ENCODE data around the gene PLIN3.
"Not testable (repeated sequence)": the region's sequence is repeated elsewhere in the genome, so short reads cannot be mapped to it uniquely, and the experiment has no call there.

DNA sequence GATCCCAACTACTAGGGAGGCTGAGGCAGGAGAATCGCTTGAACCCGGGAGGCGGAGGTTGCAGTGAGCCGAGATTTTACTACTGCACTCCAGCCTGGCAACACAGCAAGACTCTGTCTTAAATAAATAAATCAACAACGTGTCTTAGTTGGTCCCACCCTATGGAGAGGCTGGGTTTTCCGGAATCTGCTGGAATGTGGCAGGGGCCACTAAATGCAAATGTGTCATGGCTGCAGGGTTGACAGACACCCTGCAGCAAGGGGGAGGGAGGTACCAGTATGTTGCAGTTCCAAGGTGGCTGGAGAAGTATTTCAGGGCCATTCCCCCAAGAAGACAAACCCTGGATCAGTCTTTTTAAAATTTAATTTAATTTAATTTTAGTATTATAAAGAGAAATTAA lies 20.3 kb upstream of the PLIN3 start:
- TF ChIP-seq, protein P1, sequence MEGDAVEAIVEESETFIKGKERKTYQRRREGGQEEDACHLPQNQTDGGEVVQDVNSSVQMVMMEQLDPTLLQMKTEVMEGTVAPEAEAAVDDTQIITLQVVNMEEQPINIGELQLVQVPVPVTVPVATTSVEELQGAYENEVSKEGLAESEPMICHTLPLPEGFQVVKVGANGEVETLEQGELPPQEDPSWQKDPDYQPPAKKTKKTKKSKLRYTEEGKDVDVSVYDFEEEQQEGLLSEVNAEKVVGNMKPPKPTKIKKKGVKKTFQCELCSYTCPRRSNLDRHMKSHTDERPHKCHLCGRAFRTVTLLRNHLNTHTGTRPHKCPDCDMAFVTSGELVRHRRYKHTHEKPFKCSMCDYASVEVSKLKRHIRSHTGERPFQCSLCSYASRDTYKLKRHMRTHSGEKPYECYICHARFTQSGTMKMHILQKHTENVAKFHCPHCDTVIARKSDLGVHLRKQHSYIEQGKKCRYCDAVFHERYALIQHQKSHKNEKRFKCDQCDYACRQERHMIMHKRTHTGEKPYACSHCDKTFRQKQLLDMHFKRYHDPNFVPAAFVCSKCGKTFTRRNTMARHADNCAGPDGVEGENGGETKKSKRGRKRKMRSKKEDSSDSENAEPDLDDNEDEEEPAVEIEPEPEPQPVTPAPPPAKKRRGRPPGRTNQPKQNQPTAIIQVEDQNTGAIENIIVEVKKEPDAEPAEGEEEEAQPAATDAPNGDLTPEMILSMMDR (IDR thresholded peaks at IDR 0.05), result not testable (repeated sequence)
- not testable (repeated sequence) for TF ChIP-seq POLR2A (IDR thresholded peaks at IDR 0.05)

Measured in esophagus squamous epithelium (tissue), 4 donors.